HCT116 (cell line): ENCODE results near the gene CHM. TPM values are rescaled to one million over a fixed set of nuclear protein-coding genes. Genes with fewer than 3 reads are reported as not detected.

Source experiments
- ATAC-seq: fragments of 200-7000 bp; cut with Tn5 transposase; 2 replicates; pipeline ENCODE4 v1.9.1; 2020; ENCODE audit warnings: mild to moderate bottlenecking, moderate library complexity
- BruUV-seq: library from RNA; stranded (reverse); fragments of 400-500 nt; replicated peaks from 2 replicates; lab custom pipeline; 2021; lab: Mats Ljungman, UMichigan
- CTCF ChIA-PET: fragments of 300-600 bp; sonication (Branson Sonifier 250); formaldehyde crosslinking; loops from one replicate; lab custom pipeline; 2021; ENCODE audit warnings: antibody characterized with exemption; lab: Charles Lee
- POLR2A ChIA-PET: fragments of 300-600, 350-600 bp; sonication (Branson Sonifier 250); formaldehyde crosslinking; loops from one replicate; lab custom pipeline; 2021; ENCODE audit warnings: antibody characterized with exemption; lab: Charles Lee
- RAD21 ChIA-PET, 2 experiments: fragments of 300-600 bp; sonication (Branson Sonifier 250); formaldehyde crosslinking; loops; one replicate each; lab custom pipeline; 2023; ENCODE audit warnings: low total read pairs in 2 of 2; ENCODE audit not compliant: uncharacterized antibody in 2 of 2, unreplicated experiment in 2 of 2, low non-redundant PET in 1 of 2; lab: Charles Lee
- DNase-seq: peaks from one replicate; pipeline ENCODE4 v3.0.0-alpha.2; 2010; ENCODE audit warnings: low read depth, low spot score
- H2AFZ ChIP-seq: fragments of 200-600 bp; shearing (Covaris generic), sonication (generic); 2 replicates; pipeline ENCODE4 v1.6.1; 2017; ENCODE audit warnings: low read depth, mixed run types, mixed read lengths, antibody characterized with exemption, low read length; ENCODE audit not compliant: poor library complexity, severe bottlenecking
- H3K27ac ChIP-seq: 2 replicates; pipeline ENCODE4 v1.5.1; 2012; ENCODE audit warnings: low read depth, low read length
- H3K27me3 ChIP-seq: fragments of 200-600 bp; sonication (generic); 2 replicates; pipeline ENCODE4 v1.6.1; 2016; ENCODE audit warnings: mixed run types, low read length, mixed read lengths; ENCODE audit not compliant: insufficient read depth
- H3K36me3 ChIP-seq, 2 experiments: fragments of 200-500 bp in 1 of 2; fragments of 200-600 bp in 1 of 2; sonication (Bioruptor generic) in 1 of 2; sonication (generic) in 1 of 2; 2 replicates each; pipeline versions ENCODE4 v1.5.1 to v1.6.1; 2014 to 2016; ENCODE audit warnings: low read length in 2 of 2, inconsistent platforms in 1 of 2, mixed read lengths in 1 of 2, mixed run types in 1 of 2; ENCODE audit not compliant: insufficient read depth in 2 of 2, control insufficient read depth in 1 of 2
- H3K4me1 ChIP-seq, 2 experiments: fragments of 200-600 bp in 1 of 2; sonication (generic) in 1 of 2; 2 replicates each; pipeline versions ENCODE4 v1.5.1 to v1.6.1; 2012 to 2017; ENCODE audit warnings: low read length in 2 of 2, inconsistent platforms in 1 of 2, mild to moderate bottlenecking in 1 of 2, mixed read lengths in 1 of 2, mixed run types in 1 of 2, moderate library complexity in 1 of 2; ENCODE audit not compliant: insufficient read depth in 2 of 2, control insufficient read depth in 1 of 2
- H3K4me2 ChIP-seq: fragments of 200-600 bp; sonication (generic); 2 replicates; pipeline ENCODE4 v1.6.1; 2017; ENCODE audit warnings: mixed run types, low read length, mixed read lengths
- H3K4me3 ChIP-seq, 2 experiments: fragments of 200-600 bp in 1 of 2; sonication (generic) in 1 of 2; replicated peaks in 1 of 2; 2 replicates each; pipeline ENCODE4 v1.5.1; 2011 to 2016; ENCODE audit warnings: low read length in 2 of 2, control low read depth in 1 of 2, low read depth in 1 of 2, mild to moderate bottlenecking in 1 of 2, mixed read lengths in 1 of 2, mixed run types in 1 of 2
- H3K79me2 ChIP-seq: fragments of 200-600 bp; sonication (generic); 2 replicates; pipeline ENCODE4 v1.6.1; 2017; ENCODE audit warnings: mild to moderate bottlenecking, mixed run types, low read length, moderate library complexity, mixed read lengths; ENCODE audit not compliant: insufficient read depth
- H3K9ac ChIP-seq: fragments of 200-600 bp; sonication (generic); 2 replicates; pipeline ENCODE4 v1.6.1; 2016; ENCODE audit warnings: low read length, mixed read lengths
- H3K9me2 ChIP-seq: fragments of 200-600 bp; sonication (generic), shearing (Covaris generic); 2 replicates; pipeline ENCODE4 v1.6.1; 2017; ENCODE audit warnings: mixed run types, mild to moderate bottlenecking, moderate library complexity; ENCODE audit not compliant: insufficient read depth
- H3K9me3 ChIP-seq, 2 experiments: fragments of 200-500 bp in 1 of 2; fragments of 200-600 bp in 1 of 2; sonication (Bioruptor generic) in 1 of 2; sonication (generic) in 1 of 2; 2 replicates each; pipeline ENCODE4 v1.6.1; 2014 to 2017; ENCODE audit warnings: low read length in 2 of 2, mixed read lengths in 2 of 2, inconsistent platforms in 1 of 2, low read depth in 1 of 2, mild to moderate bottlenecking in 1 of 2, mixed run types in 1 of 2, moderate library complexity in 1 of 2; ENCODE audit not compliant: control insufficient read depth in 1 of 2, insufficient read depth in 1 of 2
- H4K20me1 ChIP-seq: fragments of 200-600 bp; sonication (generic), shearing (Covaris generic); 2 replicates; pipeline ENCODE4 v1.6.1; 2017; ENCODE audit warnings: mixed run types, mild to moderate bottlenecking, moderate library complexity; ENCODE audit not compliant: insufficient read depth
- CBX3 ChIP-seq: IDR thresholded peaks from 2 replicates; pipeline ENCODE4 v1.6.1; 2012; ENCODE audit warnings: low read depth
- CEBPB ChIP-seq: IDR thresholded peaks from 2 replicates; pipeline ENCODE4 v1.6.1; 2012; ENCODE audit warnings: low read depth
- EGR1 ChIP-seq: IDR thresholded peaks from 2 replicates; pipeline ENCODE4 v1.6.1; 2012; ENCODE audit warnings: low read depth
- EZH2 ChIP-seq: fragments of 200-600 bp; sonication (generic); IDR thresholded peaks from 2 replicates; pipeline ENCODE4 v1.6.1; 2017; ENCODE audit warnings: antibody characterized with exemption, mixed run types
- EZH2phosphoT487 ChIP-seq: fragments of 200-600 bp; IDR thresholded peaks from 2 replicates; pipeline ENCODE4 v1.6.1; 2018; ENCODE audit warnings: antibody characterized with exemption, borderline replicate concordance
- SIN3A ChIP-seq: IDR thresholded peaks from 2 replicates; pipeline ENCODE4 v1.6.1; 2012; ENCODE audit warnings: low read depth
- SP1 ChIP-seq: IDR thresholded peaks from 2 replicates; pipeline ENCODE4 v1.6.1; 2012; ENCODE audit warnings: low read depth
- SRF ChIP-seq: IDR thresholded peaks from 2 replicates; pipeline ENCODE4 v1.6.1; 2012; ENCODE audit warnings: low read depth
- ZFX ChIP-seq: fragments of 450-650 bp; IDR thresholded peaks from 2 replicates; pipeline ENCODE4 v1.6.1; 2017
- intact Hi-C: fragments of 100-400 bp; cut with micrococcal nuclease; formaldehyde crosslinking; loops from 2 replicates; pipeline ENCODE4 v1.10.0; 2022
- total RNA-seq: library from RNA; stranded (reverse); gene quantifications from one replicate; pipeline ENCODE4 v1.2.1, GENCODE V29; 2021; ENCODE audit not compliant: unreplicated experiment
- TF ChIP-seq, protein P1 (sequence below): IDR thresholded peaks from 2 replicates; pipeline ENCODE4 v1.6.1; 2012
- TF ChIP-seq, protein P2 (sequence below), 3 experiments: fragments of 200-600 bp in 1 of 3; sonication (generic) in 1 of 3; IDR thresholded peaks in 2 of 3; conservative IDR thresholded peaks in 1 of 3; 2 replicates each; pipeline ENCODE4 v1.5.1; 2012 to 2017; ENCODE audit warnings: low read depth in 2 of 3, low read length in 2 of 3, antibody characterized with exemption in 1 of 3, borderline replicate concordance in 1 of 3, control low read depth in 1 of 3, mild to moderate bottlenecking in 1 of 3, mixed read lengths in 1 of 3, mixed run types in 1 of 3, moderate library complexity in 1 of 3; ENCODE audit not compliant: insufficient read depth in 1 of 3
- TF ChIP-seq, protein P3 (sequence below): IDR thresholded peaks from 2 replicates; pipeline ENCODE4 v1.6.1; 2011; ENCODE audit warnings: mild to moderate bottlenecking, low read length, moderate library complexity; ENCODE audit not compliant: insufficient replicate concordance; ENCODE audit errors: extremely low read depth

CHM gene
- total RNA-seq, 1 experiment from 2014 or later: 17.1 TPM

DNA sequence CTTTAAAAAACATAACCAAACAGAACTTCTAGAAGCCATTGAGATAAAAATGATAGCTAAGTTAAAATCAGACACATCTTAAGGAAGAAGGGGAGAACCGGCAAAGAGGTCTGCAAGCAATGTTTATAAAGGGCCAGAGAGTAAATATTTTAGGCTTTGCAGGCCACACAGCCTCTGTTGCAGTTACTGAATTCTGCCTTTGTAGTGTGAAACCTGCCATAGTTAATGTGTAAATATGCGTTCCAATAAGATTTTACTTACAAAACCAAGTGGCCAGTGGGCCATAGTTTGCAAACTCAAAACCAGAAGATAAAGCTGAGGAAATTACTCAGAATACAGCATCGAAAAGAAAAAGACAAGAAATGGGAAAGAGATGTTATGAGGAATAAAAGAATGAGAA is 33.6 kb downstream of the CHM start:
- no peak overlapping the region for H2AFZ ChIP-seq
- no peak for TF ChIP-seq SRF
- TF ChIP-seq EGR1: no peak
- no peak for TF ChIP-seq ZFX
- no peak for TF ChIP-seq EZH2phosphoT487
- no peak for TF ChIP-seq SIN3A
- TF ChIP-seq, protein P1, sequence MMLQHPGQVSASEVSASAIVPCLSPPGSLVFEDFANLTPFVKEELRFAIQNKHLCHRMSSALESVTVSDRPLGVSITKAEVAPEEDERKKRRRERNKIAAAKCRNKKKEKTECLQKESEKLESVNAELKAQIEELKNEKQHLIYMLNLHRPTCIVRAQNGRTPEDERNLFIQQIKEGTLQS: no peak
- TF ChIP-seq SP1: no peak
- no peak for TF ChIP-seq EZH2
- TF ChIP-seq, protein P2, sequence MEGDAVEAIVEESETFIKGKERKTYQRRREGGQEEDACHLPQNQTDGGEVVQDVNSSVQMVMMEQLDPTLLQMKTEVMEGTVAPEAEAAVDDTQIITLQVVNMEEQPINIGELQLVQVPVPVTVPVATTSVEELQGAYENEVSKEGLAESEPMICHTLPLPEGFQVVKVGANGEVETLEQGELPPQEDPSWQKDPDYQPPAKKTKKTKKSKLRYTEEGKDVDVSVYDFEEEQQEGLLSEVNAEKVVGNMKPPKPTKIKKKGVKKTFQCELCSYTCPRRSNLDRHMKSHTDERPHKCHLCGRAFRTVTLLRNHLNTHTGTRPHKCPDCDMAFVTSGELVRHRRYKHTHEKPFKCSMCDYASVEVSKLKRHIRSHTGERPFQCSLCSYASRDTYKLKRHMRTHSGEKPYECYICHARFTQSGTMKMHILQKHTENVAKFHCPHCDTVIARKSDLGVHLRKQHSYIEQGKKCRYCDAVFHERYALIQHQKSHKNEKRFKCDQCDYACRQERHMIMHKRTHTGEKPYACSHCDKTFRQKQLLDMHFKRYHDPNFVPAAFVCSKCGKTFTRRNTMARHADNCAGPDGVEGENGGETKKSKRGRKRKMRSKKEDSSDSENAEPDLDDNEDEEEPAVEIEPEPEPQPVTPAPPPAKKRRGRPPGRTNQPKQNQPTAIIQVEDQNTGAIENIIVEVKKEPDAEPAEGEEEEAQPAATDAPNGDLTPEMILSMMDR (IDR thresholded peaks at IDR 0.05 in 2 of 3, conservative IDR thresholded peaks at IDR 0.05 in 1 of 3; ENCODE audit: borderline replicate concordance in 1 of 3, insufficient read depth in 1 of 3, low read depth in 2 of 3, low read length in 2 of 3): no peak
- TF ChIP-seq, protein P3, sequence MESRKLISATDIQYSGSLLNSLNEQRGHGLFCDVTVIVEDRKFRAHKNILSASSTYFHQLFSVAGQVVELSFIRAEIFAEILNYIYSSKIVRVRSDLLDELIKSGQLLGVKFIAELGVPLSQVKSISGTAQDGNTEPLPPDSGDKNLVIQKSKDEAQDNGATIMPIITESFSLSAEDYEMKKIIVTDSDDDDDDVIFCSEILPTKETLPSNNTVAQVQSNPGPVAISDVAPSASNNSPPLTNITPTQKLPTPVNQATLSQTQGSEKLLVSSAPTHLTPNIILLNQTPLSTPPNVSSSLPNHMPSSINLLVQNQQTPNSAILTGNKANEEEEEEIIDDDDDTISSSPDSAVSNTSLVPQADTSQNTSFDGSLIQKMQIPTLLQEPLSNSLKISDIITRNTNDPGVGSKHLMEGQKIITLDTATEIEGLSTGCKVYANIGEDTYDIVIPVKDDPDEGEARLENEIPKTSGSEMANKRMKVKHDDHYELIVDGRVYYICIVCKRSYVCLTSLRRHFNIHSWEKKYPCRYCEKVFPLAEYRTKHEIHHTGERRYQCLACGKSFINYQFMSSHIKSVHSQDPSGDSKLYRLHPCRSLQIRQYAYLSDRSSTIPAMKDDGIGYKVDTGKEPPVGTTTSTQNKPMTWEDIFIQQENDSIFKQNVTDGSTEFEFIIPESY: no peak
- TF ChIP-seq CEBPB: no peak
- TF ChIP-seq CBX3: no peak
- no peaks in the 10 kb centered on the region for H3K79me2 ChIP-seq
- no TSS peak for BruUV-seq
- no peaks in the 10 kb centered on the region for H3K27me3 ChIP-seq
- no peak overlapping the region for H3K9ac ChIP-seq
- H3K27ac ChIP-seq: no peak overlapping the region
- ATAC-seq (no peak), DNase-seq (no peak)
- no peak overlapping the region for H3K4me2 ChIP-seq
- no peaks in the 10 kb centered on the region for H4K20me1 ChIP-seq
- CTCF ChIA-PET: no interaction called here
- RAD21 ChIA-PET: no interaction called here
- no peak overlapping the region for H3K4me3 ChIP-seq
- intact Hi-C loops: no loop called here
- POLR2A ChIA-PET: no interaction called here
- no peaks in the 10 kb centered on the region for H3K9me3 ChIP-seq
- H3K4me1 ChIP-seq: no peaks in the 10 kb centered on the region
- H3K9me2 ChIP-seq: no peaks in the 10 kb centered on the region
- H3K36me3 ChIP-seq: no peaks in the 10 kb centered on the region
